Endodermal cell (in vitro differentiated cells): Measurements from ENCODE around the gene FAXC. TPM values are rescaled to one million over a fixed set of nuclear protein-coding genes. Genes with fewer than 3 reads are reported as not detected.
"Not testable (repeated sequence)": the region's sequence is repeated elsewhere in the genome, so short reads cannot be mapped to it uniquely, and the experiment has no call there.

Experiments
- DNase-seq: peaks from one replicate; pipeline ENCODE4 v3.0.0-alpha.2; 2017
- H3K27ac ChIP-seq: 2 replicates; pipeline ENCODE4 v1.5.1; 2013; ENCODE audit warnings: mild to moderate bottlenecking, low read depth, low read length, moderate library complexity
- H3K27me3 ChIP-seq: 2 replicates; pipeline ENCODE4 v1.6.1; 2013; ENCODE audit warnings: mild to moderate bottlenecking, low read length, moderate library complexity; ENCODE audit not compliant: insufficient read depth, control insufficient read depth, poor library complexity, severe bottlenecking
- H3K36me3 ChIP-seq: 2 replicates; pipeline ENCODE4 v1.7.0; 2013; ENCODE audit warnings: mild to moderate bottlenecking, low read length, moderate library complexity; ENCODE audit not compliant: control insufficient read depth, insufficient read depth
- H3K4me1 ChIP-seq: one replicate; pipeline ENCODE4 v1.7.0; 2013; ENCODE audit warnings: low read length; ENCODE audit not compliant: control insufficient read depth, insufficient read depth
- H3K4me3 ChIP-seq: 2 replicates; pipeline ENCODE4 v1.5.1; 2013; ENCODE audit warnings: mild to moderate bottlenecking, low read length, moderate library complexity
- H3K9ac ChIP-seq: 2 replicates; pipeline ENCODE4 v1.6.1; 2013; ENCODE audit warnings: mild to moderate bottlenecking, low read length, moderate library complexity; ENCODE audit not compliant: poor library complexity, severe bottlenecking; ENCODE audit errors: extremely low read depth
- H3K9me3 ChIP-seq: 2 replicates; pipeline ENCODE4 v1.6.1; 2013; ENCODE audit warnings: mild to moderate bottlenecking, low read length, moderate library complexity; ENCODE audit not compliant: control insufficient read depth
- H3K27ac Mint-ChIP-seq: 2 replicates; pipeline ENCODE4 v1.8.0; 2020; ENCODE audit warnings: mixed read lengths
- H3K27me3 Mint-ChIP-seq: 2 replicates; pipeline ENCODE4 v1.8.0; 2021; ENCODE audit warnings: mild to moderate bottlenecking, mixed read lengths; ENCODE audit not compliant: insufficient read depth
- H3K36me3 Mint-ChIP-seq: 2 replicates; pipeline ENCODE4 v1.8.0; 2020; ENCODE audit warnings: low read depth, mixed read lengths
- H3K4me1 Mint-ChIP-seq: 2 replicates; pipeline ENCODE4 v1.8.0; 2020; ENCODE audit warnings: mixed read lengths
- H3K4me3 Mint-ChIP-seq: 2 replicates; pipeline ENCODE4 v1.8.0; 2020; ENCODE audit warnings: mild to moderate bottlenecking, moderate library complexity, mixed read lengths
- H3K9me3 Mint-ChIP-seq: 2 replicates; pipeline ENCODE4 v1.8.0; 2020; ENCODE audit warnings: mild to moderate bottlenecking, mixed read lengths
- WGBS, 2 experiments: methylation state at CpG; one replicate each; pipeline versions ENCODE4 v1.1.5 to v1.1.7; 2013; ENCODE audit warnings: missing lambda C conversion rate in 2 of 2, mixed read lengths in 1 of 2; ENCODE audit not compliant: insufficient coverage in 1 of 2, insufficient read length in 1 of 2; 5-methylcytosine and 5-hydroxymethylcytosine counted together
- total RNA-seq, 2 donors: library from RNA; stranded (reverse); fragmentation: NEBNext Ultra II Directional in 1 of 2; extraction: Animal tissue kit (Norgen Biotek cat#: 25700) in 1 of 2; gene quantifications; 2 replicates in 1 of 2; 3 replicates in 1 of 2; pipeline ENCODE4 v1.2.1, GENCODE V29; 2021
- TF ChIP-seq, protein P1 (sequence below): fragments of 200-600 bp; sonication (generic); conservative IDR thresholded peaks from 2 replicates; pipeline ENCODE4 v1.5.0; 2021; ENCODE audit warnings: antibody characterized with exemption, mild to moderate bottlenecking

Gene FAXC
- total RNA-seq, 2 donors from 2014 or later = 8.8 to 19.5 TPM

DNA sequence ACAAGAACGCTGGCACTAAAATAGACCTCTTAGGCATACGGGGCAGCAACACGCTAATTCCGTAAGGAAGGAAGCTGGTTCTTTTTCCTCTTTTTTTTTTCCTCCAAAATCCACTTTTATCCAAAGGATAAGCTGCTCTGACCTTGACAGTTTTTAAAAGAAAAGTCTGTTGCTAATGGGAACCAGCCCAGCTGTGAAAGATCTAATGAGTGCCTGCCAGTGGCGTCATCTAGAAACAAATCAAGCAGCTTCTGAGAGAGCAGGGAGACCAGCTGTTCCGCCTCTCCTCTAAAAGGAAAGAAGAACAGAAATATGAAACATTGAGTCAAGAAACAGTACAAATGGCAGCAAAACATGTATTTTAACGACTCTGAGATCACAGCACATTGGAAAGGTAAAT, 78.6 kb downstream of the FAXC start:
- H3K36me3 ChIP-seq = no peaks in the 10 kb centered on the region
- no peak for DNase-seq
- TF ChIP-seq, protein P1, sequence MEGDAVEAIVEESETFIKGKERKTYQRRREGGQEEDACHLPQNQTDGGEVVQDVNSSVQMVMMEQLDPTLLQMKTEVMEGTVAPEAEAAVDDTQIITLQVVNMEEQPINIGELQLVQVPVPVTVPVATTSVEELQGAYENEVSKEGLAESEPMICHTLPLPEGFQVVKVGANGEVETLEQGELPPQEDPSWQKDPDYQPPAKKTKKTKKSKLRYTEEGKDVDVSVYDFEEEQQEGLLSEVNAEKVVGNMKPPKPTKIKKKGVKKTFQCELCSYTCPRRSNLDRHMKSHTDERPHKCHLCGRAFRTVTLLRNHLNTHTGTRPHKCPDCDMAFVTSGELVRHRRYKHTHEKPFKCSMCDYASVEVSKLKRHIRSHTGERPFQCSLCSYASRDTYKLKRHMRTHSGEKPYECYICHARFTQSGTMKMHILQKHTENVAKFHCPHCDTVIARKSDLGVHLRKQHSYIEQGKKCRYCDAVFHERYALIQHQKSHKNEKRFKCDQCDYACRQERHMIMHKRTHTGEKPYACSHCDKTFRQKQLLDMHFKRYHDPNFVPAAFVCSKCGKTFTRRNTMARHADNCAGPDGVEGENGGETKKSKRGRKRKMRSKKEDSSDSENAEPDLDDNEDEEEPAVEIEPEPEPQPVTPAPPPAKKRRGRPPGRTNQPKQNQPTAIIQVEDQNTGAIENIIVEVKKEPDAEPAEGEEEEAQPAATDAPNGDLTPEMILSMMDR = no peak
- Mint-ChIP-seq H3K4me1 (peaks cover 22% of the 10 kb centered on the region), H3K27ac (no peak overlapping the region), H3K9me3 (peaks cover 10% of the 10 kb centered on the region), H3K27me3 (peaks cover 7% of the 10 kb centered on the region), H3K36me3 (no peaks in the 10 kb centered on the region), H3K4me3 (no peak overlapping the region)
- H3K27me3 ChIP-seq = no peaks in the 10 kb centered on the region
- 93% methylated on average over 6 to 7 of the region's 7 CpGs for WGBS, 2 experiments
- H3K9me3 ChIP-seq = peaks cover 9% of the 10 kb centered on the region
- H3K4me1 ChIP-seq = no peaks in the 10 kb centered on the region
- no peak overlapping the region for H3K4me3 ChIP-seq
- H3K9ac ChIP-seq = no peak overlapping the region
- no peak overlapping the region for H3K27ac ChIP-seq

DNA sequence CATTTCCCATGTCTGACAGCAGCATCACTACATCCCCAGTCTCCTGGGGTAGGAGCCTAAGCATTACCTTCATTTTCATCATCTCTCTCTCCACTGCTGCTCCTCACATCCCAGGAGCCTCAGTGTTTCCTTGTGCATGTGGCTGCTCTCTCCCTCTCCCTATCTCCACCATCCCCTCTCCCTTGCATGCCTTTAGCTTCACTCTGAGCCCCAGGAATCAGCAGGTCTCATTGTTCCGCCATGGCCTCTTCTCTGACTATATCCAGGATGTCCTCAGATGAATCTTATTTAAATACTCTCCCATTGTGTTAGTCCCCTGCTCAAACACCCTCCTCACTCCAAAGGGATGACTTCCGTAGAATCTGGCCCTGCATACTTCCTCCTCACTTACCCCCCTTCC, 79.4 kb downstream of the FAXC start:
- H3K9me3 ChIP-seq = peaks cover 9% of the 10 kb centered on the region
- Mint-ChIP-seq H3K27ac (no peak overlapping the region), H3K4me3 (no peak overlapping the region), H3K4me1 (peaks cover 23% of the 10 kb centered on the region), H3K36me3 (no peaks in the 10 kb centered on the region), H3K9me3 (peaks cover 10% of the 10 kb centered on the region), H3K27me3 (peaks cover 7% of the 10 kb centered on the region)
- H3K36me3 ChIP-seq = no peaks in the 10 kb centered on the region
- H3K27me3 ChIP-seq = no peaks in the 10 kb centered on the region
- no peak overlapping the region for H3K27ac ChIP-seq
- WGBS, 2 experiments = 90 to 100% methylated on average over 1 to 2 of the region's 2 CpGs
- no peak overlapping the region for H3K4me3 ChIP-seq
- H3K4me1 ChIP-seq = no peaks in the 10 kb centered on the region
- TF ChIP-seq, protein P1 = no peak
- DNase-seq = no peak
- H3K9ac ChIP-seq = no peak overlapping the region

DNA sequence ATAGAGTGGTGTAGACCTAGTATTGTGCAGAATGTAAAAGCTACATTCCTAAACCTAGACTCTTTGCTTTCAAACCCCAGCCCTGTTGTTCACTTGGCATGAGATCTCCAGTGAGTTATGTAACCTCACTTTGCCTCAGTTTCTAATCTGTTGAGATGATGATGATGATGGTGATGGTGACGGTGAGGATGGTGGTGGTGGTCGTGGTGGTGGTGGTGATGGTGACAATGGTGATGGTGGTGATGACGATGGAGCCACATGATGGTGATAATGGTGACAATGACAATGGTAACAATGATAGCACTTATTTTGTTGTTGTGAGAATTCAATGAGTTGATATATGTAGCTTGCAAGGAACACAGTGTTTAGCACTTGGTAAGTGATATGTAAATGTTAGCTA, 80.3 kb downstream of the FAXC start:
- H3K27ac Mint-ChIP-seq = no peak overlapping the region
- 56 to 77% methylated on average over 2 to 3 of the region's 3 CpGs for WGBS, 2 experiments

DNA sequence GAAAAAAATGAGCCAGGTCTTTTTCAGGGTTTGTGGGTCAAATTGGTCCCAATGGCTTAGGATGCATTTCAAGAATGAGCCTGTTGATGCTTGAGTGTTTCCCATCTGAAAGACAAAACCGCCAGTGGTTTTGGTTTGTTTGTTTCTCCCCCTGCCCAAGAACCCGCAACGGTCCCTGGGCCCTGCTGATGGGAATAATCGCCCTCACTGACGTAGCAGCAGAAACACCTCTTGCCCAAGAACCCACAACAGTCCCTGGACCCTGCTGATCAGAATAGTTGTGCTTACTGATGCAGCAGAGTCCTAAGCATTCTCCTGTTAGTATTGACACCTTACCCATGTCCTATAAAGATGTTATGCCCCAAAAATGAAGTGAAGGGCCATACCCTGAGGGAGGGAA, 82.5 kb downstream of the FAXC start:
- DNase-seq, H3K27ac Mint-ChIP-seq, H3K36me3 ChIP-seq, H3K27me3 ChIP-seq, H3K27me3 Mint-ChIP-seq, H3K9me3 Mint-ChIP-seq, H3K4me3 ChIP-seq, H3K9ac ChIP-seq, H3K4me3 Mint-ChIP-seq, H3K9me3 ChIP-seq, H3K27ac ChIP-seq, H3K36me3 Mint-ChIP-seq, H3K4me1 ChIP-seq: not testable (repeated sequence)
- H3K4me1 Mint-ChIP-seq = peaks cover 30% of the 10 kb centered on the region
- WGBS, 2 experiments = 84 to 87% methylated on average over 3 to 5 of the region's 5 CpGs

More for the DNA sequence above, 80.3 kb downstream of the FAXC start:
- peaks cover 7% of the 10 kb centered on the region for H3K27me3 Mint-ChIP-seq
- H3K4me1 Mint-ChIP-seq = peaks cover 23% of the 10 kb centered on the region
- H3K36me3 ChIP-seq = no peaks in the 10 kb centered on the region
- H3K4me1 ChIP-seq = no peaks in the 10 kb centered on the region
- H3K4me3 ChIP-seq = no peak overlapping the region
- no peak for DNase-seq
- H3K9me3 ChIP-seq = peaks cover 9% of the 10 kb centered on the region
- H3K27ac ChIP-seq = no peak overlapping the region
- TF ChIP-seq, protein P1 = no peak
- H3K9ac ChIP-seq = no peak overlapping the region
- H3K9me3 Mint-ChIP-seq = peaks cover 10% of the 10 kb centered on the region
- H3K27me3 ChIP-seq = no peaks in the 10 kb centered on the region
- H3K4me3 Mint-ChIP-seq = no peak overlapping the region
- no peaks in the 10 kb centered on the region for H3K36me3 Mint-ChIP-seq

DNA sequence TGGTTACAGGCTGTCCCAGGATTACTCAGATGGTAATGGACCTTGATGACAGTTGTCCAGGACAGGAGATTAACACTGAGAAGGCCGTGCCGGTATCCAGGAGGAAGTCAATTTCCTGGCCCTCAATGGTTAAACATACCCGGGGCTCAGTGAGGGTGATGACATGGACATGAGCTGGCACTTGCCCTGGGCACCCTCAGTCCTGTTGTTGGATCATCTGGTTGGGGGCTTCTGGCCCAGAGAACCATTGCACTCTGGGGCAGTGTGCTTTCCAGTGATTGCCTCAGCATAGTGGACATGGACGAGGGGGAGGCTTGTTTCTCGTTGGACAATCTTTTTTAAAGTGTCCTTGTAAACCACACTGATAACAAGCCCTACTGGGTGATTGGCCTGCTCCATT, 84.0 kb downstream of the FAXC start:
- H3K4me3 ChIP-seq, H3K36me3 ChIP-seq, H3K9ac ChIP-seq, H3K27ac ChIP-seq, H3K27me3 ChIP-seq, DNase-seq, H3K4me3 Mint-ChIP-seq, H3K36me3 Mint-ChIP-seq, H3K4me1 ChIP-seq, H3K27me3 Mint-ChIP-seq, H3K27ac Mint-ChIP-seq, H3K9me3 ChIP-seq: not testable (repeated sequence)
- WGBS, 2 experiments = 91 to 96% methylated on average over 4 to 5 of the region's 5 CpGs
- Mint-ChIP-seq H3K4me1 (peaks cover 26% of the 10 kb centered on the region), H3K9me3 (peaks cover 13% of the 10 kb centered on the region)
